Measurements from ENCODE around the gene ZNF787. TPM values are rescaled to one million over a fixed set of nuclear protein-coding genes. Genes with fewer than 3 reads are reported as not detected.

Gene ZNF787
- total and polyA plus RNA-seq, 10 of the 15 experiments (the other 5 are each of a cell fraction or from before 2014, with no cell fraction given) = 0.23 to 39.9 (median 4.1) TPM

GRCh38 chr19:56140583-56141416, 19.7 kb upstream of the ZNF787 start, which contains the start of gene ZNF444 (continued):
- TF ChIP-seq CTCF (IDR thresholded peaks at IDR 0.05 in 2 of 3, conservative IDR thresholded peaks at IDR 0.05 in 1 of 3; ENCODE audit: control insufficient read depth in 2 of 3, extremely low read depth in 1 of 3, insufficient read depth in 1 of 3, low read depth in 3 of 3, low read length in 3 of 3) (no peak), POLR2AphosphoS5 (IDR thresholded peaks at IDR 0.05; ENCODE audit: low read length) (peak; percentile 59; the same call in 1 of the 2 replicates), BMI1 (IDR thresholded peaks at IDR 0.05; ENCODE audit: borderline replicate concordance) (peak; percentile 74; the same call in 1 of the 2 replicates), PML (IDR thresholded peaks at IDR 0.05; ENCODE audit: low read length) (no peak), E4F1 (IDR thresholded peaks at IDR 0.05; ENCODE audit: borderline replicate concordance, partially characterized antibody) (peak; percentile 94), ATF2 (IDR thresholded peaks at IDR 0.05; ENCODE audit: low read length) (no peak), POLR2AphosphoS2 (IDR thresholded peaks at IDR 0.05; ENCODE audit: low read depth, low read length) (no peak), ETV6 (conservative IDR thresholded peaks at IDR 0.05 in 1 of 2, IDR thresholded peaks at IDR 0.05 in 1 of 2; ENCODE audit: borderline replicate concordance in 1 of 2, low read depth in 1 of 2) (no peak), ELK1 (IDR thresholded peaks at IDR 0.05; ENCODE audit: low read depth, low read length) (no peak)

Data from GM12878 (cell line).